ENCODE data around the gene RASD2.

The RASD2 gene

DNA sequence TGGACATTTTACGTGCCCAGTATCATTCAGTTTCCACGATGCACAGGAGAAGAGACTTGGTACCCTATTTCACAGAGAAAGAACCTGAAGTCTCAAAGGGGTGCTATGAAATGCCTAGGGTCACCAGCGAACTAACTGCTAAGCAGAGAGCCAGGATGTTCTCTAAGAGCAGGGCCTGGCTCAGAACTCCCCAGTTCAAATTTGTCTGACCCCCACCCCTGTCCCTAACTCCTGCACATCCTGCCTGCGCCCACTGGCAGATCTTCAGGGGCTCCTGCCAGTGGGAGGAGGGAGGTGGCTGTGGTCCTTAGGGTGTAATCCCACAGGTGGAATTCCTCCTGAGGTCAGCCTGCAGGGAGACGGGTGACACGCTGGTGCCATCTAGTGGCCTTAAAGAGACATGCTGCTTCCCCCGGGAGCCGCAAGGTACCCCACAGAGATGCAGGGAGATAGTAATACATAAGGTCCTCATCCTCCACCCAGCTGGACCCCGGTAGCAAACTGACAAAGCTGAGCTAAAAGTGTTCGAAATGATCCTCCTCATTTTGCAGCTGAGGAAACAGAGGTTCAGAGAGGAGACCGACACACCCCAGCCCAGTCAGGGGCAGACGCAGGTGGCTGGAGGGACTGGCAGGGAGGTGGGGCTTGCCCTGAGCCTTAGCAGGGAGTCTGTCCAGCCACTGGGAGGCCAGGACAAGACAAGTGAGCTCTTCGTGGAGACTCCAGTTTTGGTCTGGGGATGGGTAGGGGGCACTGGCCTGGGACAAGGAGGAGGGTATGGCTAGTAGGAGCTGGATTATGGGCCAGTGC is 42.4 kb downstream of the RASD2 start:
- no peak for DNase-seq (ENCODE audit: low read depth in 2 of 2)

- DNase-seq (ENCODE audit: low read depth in 2 of 2): no peak
These were observed 46.1 kb downstream of the RASD2 start for GRCh38 chr22:35586771-35587170.

DNA sequence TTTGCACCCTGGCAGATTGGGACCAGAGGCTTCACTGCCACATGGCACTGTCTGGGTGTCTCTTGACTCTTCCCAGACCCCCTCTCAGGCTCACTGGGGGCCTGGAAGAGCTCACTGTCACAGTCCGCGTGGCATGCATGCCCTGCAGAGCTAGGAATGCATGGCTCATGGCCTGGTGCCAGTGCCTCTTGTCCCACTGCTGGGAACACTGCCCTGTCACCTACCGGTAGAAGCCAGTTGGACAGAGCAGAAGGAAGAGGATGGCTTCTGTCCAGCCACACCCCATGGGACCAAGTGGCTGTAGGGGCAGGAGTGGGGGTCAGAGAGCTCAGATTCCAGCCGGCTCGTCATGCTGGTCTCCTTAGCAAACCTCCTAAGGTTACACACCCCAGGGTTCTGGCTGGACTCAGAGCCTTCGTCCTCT is 46.8 kb downstream of the RASD2 start:
- DNase-seq (ENCODE audit: low read depth in 2 of 2): no peak

DNA sequence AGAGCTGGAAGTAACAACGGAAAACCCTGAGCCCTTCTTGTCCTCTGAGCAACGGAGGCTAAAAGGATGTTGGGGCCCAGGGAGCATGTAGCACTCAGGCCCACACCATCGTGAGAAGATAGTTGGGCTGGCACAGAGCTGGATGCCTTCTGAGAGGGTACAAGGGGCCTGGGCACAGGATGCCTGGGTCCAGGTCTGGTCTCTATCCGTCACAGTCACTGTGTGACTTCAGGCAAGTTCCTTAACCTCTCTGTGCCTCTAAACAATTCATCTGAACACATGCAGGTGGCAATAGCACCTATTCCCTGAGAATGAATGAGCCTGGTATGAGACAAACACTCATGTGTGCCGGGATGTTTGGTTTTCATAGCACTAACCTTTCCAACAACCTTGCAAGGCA is 47.3 kb downstream of the RASD2 start:
- DNase-seq (ENCODE audit: low read depth in 2 of 2): no peak

DNA sequence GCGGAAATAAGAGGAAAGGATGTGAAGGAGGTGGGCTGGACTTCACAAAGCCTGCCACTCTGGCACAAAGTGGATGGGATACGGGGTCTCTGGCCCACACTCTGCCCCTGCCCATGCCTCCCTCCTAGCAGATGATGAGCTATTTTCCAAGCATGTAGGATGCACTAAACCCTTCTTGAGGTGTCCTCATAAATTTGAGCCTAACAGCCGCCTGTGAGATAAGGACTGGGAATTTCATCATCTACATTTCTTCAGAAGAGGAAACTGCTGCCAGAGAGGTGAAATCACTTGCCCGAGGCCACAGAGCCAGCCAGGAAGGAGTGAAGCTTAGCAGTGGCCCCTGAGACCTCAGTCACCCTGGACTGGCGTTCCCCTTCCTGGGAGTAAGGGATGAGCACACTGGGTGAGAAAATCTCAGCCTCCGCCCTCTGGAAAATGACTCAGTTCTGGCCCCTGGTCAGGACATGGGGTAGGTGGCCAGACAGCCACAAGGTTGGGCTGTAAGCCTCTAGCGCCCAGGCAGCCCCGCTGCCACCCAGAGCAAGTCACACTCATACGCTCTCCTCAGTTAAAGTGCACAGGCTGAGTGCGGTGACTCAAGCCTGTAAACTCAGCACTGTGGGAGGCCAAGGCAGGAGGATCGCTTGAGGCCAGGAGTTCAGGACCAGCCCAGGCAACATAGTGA is 48.6 kb downstream of the RASD2 start:
- peak; percentile 38 to 47 for DNase-seq (ENCODE audit: low read depth in 2 of 2)

GRCh38 chr22:35589756-35590093 is 49.1 kb downstream of the RASD2 start:
- no peak for DNase-seq (ENCODE audit: low read depth in 2 of 2)

DNA sequence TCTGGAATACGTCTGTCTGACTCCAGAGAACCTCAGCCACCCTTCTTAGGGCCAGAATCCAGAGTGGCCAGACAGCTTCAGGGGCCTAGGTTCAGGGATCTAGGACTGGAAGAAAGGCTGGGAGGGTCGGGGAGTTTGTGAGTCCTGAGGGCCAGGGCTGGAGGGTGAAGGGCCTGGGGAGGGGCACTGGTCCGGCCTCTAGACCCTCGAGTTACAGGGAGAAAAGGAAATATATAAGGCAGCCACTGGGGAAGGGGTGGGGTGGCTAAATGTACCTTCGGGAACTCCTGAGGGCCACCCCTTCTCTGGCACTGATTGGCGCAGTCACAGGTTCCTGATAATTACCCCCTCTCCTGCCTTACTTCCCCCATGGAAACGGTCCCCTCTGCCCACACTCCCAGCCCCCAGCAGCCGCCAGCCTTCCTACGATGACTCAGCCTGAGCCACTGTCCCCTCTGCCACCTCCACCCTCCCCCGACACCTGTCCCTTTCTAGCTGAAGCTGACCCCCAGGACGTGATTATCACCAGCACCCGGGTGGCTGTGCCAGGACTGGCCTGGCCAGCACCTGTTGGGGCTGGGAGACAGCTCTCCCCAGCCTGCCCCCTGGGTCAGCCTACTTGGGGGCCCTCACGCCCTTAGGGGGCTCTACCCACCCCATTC is 50.1 kb downstream of the RASD2 start:
- no peak for DNase-seq (ENCODE audit: low read depth in 2 of 2)

- no peak for DNase-seq (ENCODE audit: low read depth in 2 of 2)
These were observed 51.2 kb downstream of the RASD2 start for GRCh38 chr22:35591714-35592417.

- DNase-seq (ENCODE audit: low read depth in 2 of 2): no peak
These were observed 51.9 kb downstream of the RASD2 start for GRCh38 chr22:35592418-35592967.

GRCh38 chr22:35593071-35593890 is 52.6 kb downstream of the RASD2 start:
- no peak for DNase-seq (ENCODE audit: low read depth in 2 of 2)

GRCh38 chr22:35593891-35594470 is 53.4 kb downstream of the RASD2 start:
- DNase-seq (ENCODE audit: low read depth in 2 of 2): no peak

GRCh38 chr22:35594686-35595085 is 54.1 kb downstream of the RASD2 start:
- no peak for DNase-seq (ENCODE audit: low read depth in 2 of 2)

DNA sequence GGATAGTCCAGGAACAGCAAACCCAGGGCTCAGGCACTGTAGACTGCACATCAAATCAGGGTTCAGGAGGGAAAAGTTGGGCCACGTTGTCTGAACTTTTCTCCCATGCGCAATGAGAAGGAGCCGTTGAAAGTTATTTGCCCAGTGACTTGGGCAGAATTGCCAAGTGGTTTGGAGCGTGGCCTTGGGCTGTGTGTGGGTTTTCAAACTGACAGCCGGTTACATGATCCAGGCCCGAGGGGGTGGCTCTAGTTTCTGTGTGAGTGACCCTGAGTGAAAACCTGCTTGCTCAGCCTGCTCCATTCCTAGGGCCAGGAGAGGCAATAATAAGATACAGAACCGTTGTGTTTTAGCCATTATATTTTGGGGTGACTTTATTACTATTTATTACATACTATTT is 56.2 kb downstream of the RASD2 start:
- no peak for DNase-seq (ENCODE audit: low read depth in 2 of 2)

- DNase-seq (ENCODE audit: low read depth in 2 of 2): no peak
These were observed 57.2 kb downstream of the RASD2 start for GRCh38 chr22:35597692-35598395.

GRCh38 chr22:35598396-35598710 is 57.7 kb downstream of the RASD2 start:
- DNase-seq (ENCODE audit: low read depth in 2 of 2): no peak

DNA sequence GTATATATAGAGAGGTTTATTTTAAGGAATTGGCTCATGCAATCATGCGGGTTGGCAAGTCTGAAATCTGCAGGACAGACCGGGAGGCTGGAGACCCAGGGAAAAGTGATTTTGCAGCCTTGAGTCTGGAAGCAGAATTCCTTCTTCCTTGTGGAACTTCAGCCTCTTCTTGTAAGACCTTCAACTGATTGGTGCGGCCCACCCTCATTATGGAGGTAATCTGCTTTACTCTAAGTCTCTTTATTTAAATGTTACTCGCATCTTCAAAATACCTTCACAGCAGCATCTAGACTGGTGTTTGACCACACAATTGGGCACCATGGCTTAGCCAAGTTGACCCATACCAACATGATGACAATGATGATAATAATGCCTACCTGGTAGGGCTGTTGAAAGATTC is 58.7 kb downstream of the RASD2 start:
- DNase-seq (ENCODE audit: low read depth in 2 of 2): no peak

GRCh38 chr22:35600476-35600875 is 59.8 kb downstream of the RASD2 start:
- no peak for DNase-seq (ENCODE audit: low read depth in 2 of 2)

GRCh38 chr22:35601013-35601580 is 60.5 kb downstream of the RASD2 start:
- no peak for DNase-seq (ENCODE audit: low read depth in 2 of 2)

- DNase-seq (ENCODE audit: low read depth in 2 of 2): peak in 1 of 2 experiments; percentile 21
These were observed 61.3 kb downstream of the RASD2 start for GRCh38 chr22:35601743-35602615.
